ENCODE measurements around the gene GLG1.

The GLG1 gene

GRCh38 chr16:74456290-74456625 is 150.7 kb downstream of the GLG1 start:
- Histone ChIP-seq H3K27ac (ENCODE audit: low read depth, low read length, severe bottlenecking) (no peak overlapping the region), H3K9me3 (ENCODE audit: control insufficient read depth, low read length) (no peaks in the 10 kb centered on the region), H3K4me1 (ENCODE audit: control insufficient read depth, insufficient read depth, low read length, poor library complexity, severe bottlenecking) (peaks cover 13% of the 10 kb centered on the region), H3K36me3 (ENCODE audit: control insufficient read depth, insufficient read depth, low read length) (peaks cover 88% of the 10 kb centered on the region), H3K4me3 (ENCODE audit: extremely low read depth, insufficient read depth, low read length, poor library complexity, severe bottlenecking) (no peak overlapping the region)
- WGBS, 2 experiments (ENCODE audit: insufficient coverage in 2 of 2): 96 to 99% methylated on average over 16 of the region's 16 CpGs

GRCh38 chr16:74455619-74456289 is 151.2 kb downstream of the GLG1 start:
- Histone ChIP-seq H3K4me3 (ENCODE audit: extremely low read depth, insufficient read depth, low read length, poor library complexity, severe bottlenecking) (no peak overlapping the region), H3K9me3 (ENCODE audit: control insufficient read depth, low read length) (no peaks in the 10 kb centered on the region), H3K36me3 (ENCODE audit: control insufficient read depth, insufficient read depth, low read length) (peaks cover 89% of the 10 kb centered on the region), H3K27ac (ENCODE audit: low read depth, low read length, severe bottlenecking) (no peak overlapping the region), H3K4me1 (ENCODE audit: control insufficient read depth, insufficient read depth, low read length, poor library complexity, severe bottlenecking) (peaks cover 13% of the 10 kb centered on the region)
- 94 to 97% methylated on average over 8 to 10 of the region's 10 CpGs for whole genome bisulfite sequencing, 2 experiments (ENCODE audit: insufficient coverage in 2 of 2)

GRCh38 chr16:74455213-74455612 is 151.7 kb downstream of the GLG1 start:
- peaks cover 86% of the 10 kb centered on the region for H3K36me3 ChIP-seq (ENCODE audit: control insufficient read depth, insufficient read depth, low read length)
- WGBS, 2 experiments (ENCODE audit: insufficient coverage in 2 of 2): 92 to 100% methylated on average over 3 to 7 of the region's 7 CpGs
- H3K27ac ChIP-seq (ENCODE audit: low read depth, low read length, severe bottlenecking): no peak overlapping the region
- H3K4me1 ChIP-seq (ENCODE audit: control insufficient read depth, insufficient read depth, low read length, poor library complexity, severe bottlenecking): peaks cover 15% of the 10 kb centered on the region
- H3K4me3 ChIP-seq (ENCODE audit: extremely low read depth, insufficient read depth, low read length, poor library complexity, severe bottlenecking): no peak overlapping the region
- no peaks in the 10 kb centered on the region for H3K9me3 ChIP-seq (ENCODE audit: control insufficient read depth, low read length)

GRCh38 chr16:74451951-74452758 is 154.8 kb downstream of the GLG1 start:
- H3K36me3 ChIP-seq (ENCODE audit: control insufficient read depth, insufficient read depth, low read length): peaks cover 68% of the 10 kb centered on the region
- no peak overlapping the region for H3K27ac ChIP-seq (ENCODE audit: low read depth, low read length, severe bottlenecking)
- H3K4me1 ChIP-seq (ENCODE audit: control insufficient read depth, insufficient read depth, low read length, poor library complexity, severe bottlenecking): peaks cover 29% of the 10 kb centered on the region
- 97 to 100% methylated on average over 8 to 12 of the region's 14 CpGs for WGBS, 2 experiments (ENCODE audit: insufficient coverage in 2 of 2)
- no peaks in the 10 kb centered on the region for H3K9me3 ChIP-seq (ENCODE audit: control insufficient read depth, low read length)
- H3K4me3 ChIP-seq (ENCODE audit: extremely low read depth, insufficient read depth, low read length, poor library complexity, severe bottlenecking): no peak overlapping the region

- Histone ChIP-seq H3K9me3 (ENCODE audit: control insufficient read depth, low read length) (no peaks in the 10 kb centered on the region), H3K4me3 (ENCODE audit: extremely low read depth, insufficient read depth, low read length, poor library complexity, severe bottlenecking) (no peak overlapping the region), H3K27ac (ENCODE audit: low read depth, low read length, severe bottlenecking) (no peak overlapping the region), H3K36me3 (ENCODE audit: control insufficient read depth, insufficient read depth, low read length) (peaks cover 59% of the 10 kb centered on the region), H3K4me1 (ENCODE audit: control insufficient read depth, insufficient read depth, low read length, poor library complexity, severe bottlenecking) (peaks cover 26% of the 10 kb centered on the region)
- 92 to 99% methylated on average over 11 to 15 of the region's 20 CpGs for WGBS, 2 experiments (ENCODE audit: insufficient coverage in 2 of 2)
Observed at GRCh38 chr16:74450967-74451760, 155.8 kb downstream of the GLG1 start.

- peaks cover 18% of the 10 kb centered on the region for H3K4me1 ChIP-seq (ENCODE audit: control insufficient read depth, insufficient read depth, low read length, poor library complexity, severe bottlenecking)
- no peak overlapping the region for H3K4me3 ChIP-seq (ENCODE audit: extremely low read depth, insufficient read depth, low read length, poor library complexity, severe bottlenecking)
- H3K27ac ChIP-seq (ENCODE audit: low read depth, low read length, severe bottlenecking): peak overlapping the region; percentile 75
- H3K36me3 ChIP-seq (ENCODE audit: control insufficient read depth, insufficient read depth, low read length): peaks cover 49% of the 10 kb centered on the region
- WGBS, 2 experiments (ENCODE audit: insufficient coverage in 2 of 2): 100% methylated on average over 1 to 2 of the region's 3 CpGs
- no peaks in the 10 kb centered on the region for H3K9me3 ChIP-seq (ENCODE audit: control insufficient read depth, low read length)
Observed at GRCh38 chr16:74450236-74450635, 156.7 kb downstream of the GLG1 start.

- peak overlapping the region; percentile 75 for H3K27ac ChIP-seq (ENCODE audit: low read depth, low read length, severe bottlenecking)
- no peak overlapping the region for H3K4me3 ChIP-seq (ENCODE audit: extremely low read depth, insufficient read depth, low read length, poor library complexity, severe bottlenecking)
- peaks cover 16% of the 10 kb centered on the region for H3K4me1 ChIP-seq (ENCODE audit: control insufficient read depth, insufficient read depth, low read length, poor library complexity, severe bottlenecking)
- H3K36me3 ChIP-seq (ENCODE audit: control insufficient read depth, insufficient read depth, low read length): peaks cover 47% of the 10 kb centered on the region
- WGBS, 2 experiments (ENCODE audit: insufficient coverage in 2 of 2): 96 to 99% methylated on average over 5 of the region's 5 CpGs
- no peaks in the 10 kb centered on the region for H3K9me3 ChIP-seq (ENCODE audit: control insufficient read depth, low read length)
Observed at GRCh38 chr16:74449470-74449869, 157.4 kb downstream of the GLG1 start.

- WGBS, 2 experiments (ENCODE audit: insufficient coverage in 2 of 2): 94 to 100% methylated on average over 2 to 8 of the region's 8 CpGs
- Histone ChIP-seq H3K4me3 (ENCODE audit: extremely low read depth, insufficient read depth, low read length, poor library complexity, severe bottlenecking) (no peak overlapping the region), H3K27ac (ENCODE audit: low read depth, low read length, severe bottlenecking) (peak overlapping the region; percentile 75), H3K4me1 (ENCODE audit: control insufficient read depth, insufficient read depth, low read length, poor library complexity, severe bottlenecking) (peaks cover 16% of the 10 kb centered on the region), H3K36me3 (ENCODE audit: control insufficient read depth, insufficient read depth, low read length) (peaks cover 44% of the 10 kb centered on the region), H3K9me3 (ENCODE audit: control insufficient read depth, low read length) (no peaks in the 10 kb centered on the region)
Observed at GRCh38 chr16:74448990-74449389, 157.9 kb downstream of the GLG1 start.

- WGBS, 2 experiments (ENCODE audit: insufficient coverage in 2 of 2): 98 to 100% methylated on average over 5 of the region's 5 CpGs
- no peaks in the 10 kb centered on the region for H3K9me3 ChIP-seq (ENCODE audit: control insufficient read depth, low read length)
- peaks cover 32% of the 10 kb centered on the region for H3K36me3 ChIP-seq (ENCODE audit: control insufficient read depth, insufficient read depth, low read length)
- H3K4me3 ChIP-seq (ENCODE audit: extremely low read depth, insufficient read depth, low read length, poor library complexity, severe bottlenecking): no peak overlapping the region
- H3K27ac ChIP-seq (ENCODE audit: low read depth, low read length, severe bottlenecking): no peak overlapping the region
- peaks cover 16% of the 10 kb centered on the region for H3K4me1 ChIP-seq (ENCODE audit: control insufficient read depth, insufficient read depth, low read length, poor library complexity, severe bottlenecking)
Observed at GRCh38 chr16:74447578-74447977, 159.3 kb downstream of the GLG1 start.

- H3K4me3 ChIP-seq (ENCODE audit: extremely low read depth, insufficient read depth, low read length, poor library complexity, severe bottlenecking): no peak overlapping the region
- H3K36me3 ChIP-seq (ENCODE audit: control insufficient read depth, insufficient read depth, low read length): peaks cover 31% of the 10 kb centered on the region
- H3K27ac ChIP-seq (ENCODE audit: low read depth, low read length, severe bottlenecking): no peak overlapping the region
- 86 to 91% methylated on average over 6 to 7 of the region's 8 CpGs for WGBS, 2 experiments (ENCODE audit: insufficient coverage in 2 of 2)
- peaks cover 16% of the 10 kb centered on the region for H3K4me1 ChIP-seq (ENCODE audit: control insufficient read depth, insufficient read depth, low read length, poor library complexity, severe bottlenecking)
- H3K9me3 ChIP-seq (ENCODE audit: control insufficient read depth, low read length): no peaks in the 10 kb centered on the region
Observed at GRCh38 chr16:74446866-74447265, 160.0 kb downstream of the GLG1 start.

All from mesodermal cell (in vitro differentiated cells).